ENCODE results near the gene FAF1.

The FAF1 gene

DNA sequence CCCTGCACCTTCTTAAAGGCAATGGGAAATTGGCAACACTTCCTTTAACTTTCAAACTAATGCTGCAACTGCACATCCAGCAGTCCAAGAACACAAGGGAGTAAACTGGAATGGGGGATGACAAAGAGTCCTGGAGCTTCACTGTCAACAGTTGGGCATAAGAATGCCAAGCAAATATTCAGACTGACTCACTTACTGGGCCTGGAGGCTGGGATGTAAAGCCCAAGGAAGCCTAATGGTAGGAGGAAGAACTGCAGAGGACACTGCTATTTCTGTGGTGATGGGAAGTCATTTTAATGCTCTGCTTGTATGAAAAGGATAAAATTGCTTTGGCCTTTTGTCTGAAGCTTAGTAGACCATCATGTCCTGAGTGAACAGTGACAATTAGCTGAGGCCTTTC is 521.1 kb downstream of the FAF1 start:
- TF ChIP-seq, protein P1, sequence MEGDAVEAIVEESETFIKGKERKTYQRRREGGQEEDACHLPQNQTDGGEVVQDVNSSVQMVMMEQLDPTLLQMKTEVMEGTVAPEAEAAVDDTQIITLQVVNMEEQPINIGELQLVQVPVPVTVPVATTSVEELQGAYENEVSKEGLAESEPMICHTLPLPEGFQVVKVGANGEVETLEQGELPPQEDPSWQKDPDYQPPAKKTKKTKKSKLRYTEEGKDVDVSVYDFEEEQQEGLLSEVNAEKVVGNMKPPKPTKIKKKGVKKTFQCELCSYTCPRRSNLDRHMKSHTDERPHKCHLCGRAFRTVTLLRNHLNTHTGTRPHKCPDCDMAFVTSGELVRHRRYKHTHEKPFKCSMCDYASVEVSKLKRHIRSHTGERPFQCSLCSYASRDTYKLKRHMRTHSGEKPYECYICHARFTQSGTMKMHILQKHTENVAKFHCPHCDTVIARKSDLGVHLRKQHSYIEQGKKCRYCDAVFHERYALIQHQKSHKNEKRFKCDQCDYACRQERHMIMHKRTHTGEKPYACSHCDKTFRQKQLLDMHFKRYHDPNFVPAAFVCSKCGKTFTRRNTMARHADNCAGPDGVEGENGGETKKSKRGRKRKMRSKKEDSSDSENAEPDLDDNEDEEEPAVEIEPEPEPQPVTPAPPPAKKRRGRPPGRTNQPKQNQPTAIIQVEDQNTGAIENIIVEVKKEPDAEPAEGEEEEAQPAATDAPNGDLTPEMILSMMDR (IDR thresholded peaks at IDR 0.05; ENCODE audit: control insufficient read depth, insufficient read depth, low read depth, low read length, missing control alignments): no peak
- DNase-seq (ENCODE audit: low read depth): no peak

GRCh38 chr1:50436489-50436888 is 523.6 kb downstream of the FAF1 start:
- TF ChIP-seq, protein P1 (IDR thresholded peaks at IDR 0.05; ENCODE audit: control insufficient read depth, insufficient read depth, low read depth, low read length, missing control alignments): no peak
- DNase-seq (ENCODE audit: low read depth): no peak
- no peak overlapping the region for H3K4me3 ChIP-seq (ENCODE audit: control insufficient read depth, low read depth, low read length)

More for the DNA sequence above, 521.1 kb downstream of the FAF1 start:
- no peak overlapping the region for H3K4me3 ChIP-seq (ENCODE audit: control insufficient read depth, low read depth, low read length)

DNA sequence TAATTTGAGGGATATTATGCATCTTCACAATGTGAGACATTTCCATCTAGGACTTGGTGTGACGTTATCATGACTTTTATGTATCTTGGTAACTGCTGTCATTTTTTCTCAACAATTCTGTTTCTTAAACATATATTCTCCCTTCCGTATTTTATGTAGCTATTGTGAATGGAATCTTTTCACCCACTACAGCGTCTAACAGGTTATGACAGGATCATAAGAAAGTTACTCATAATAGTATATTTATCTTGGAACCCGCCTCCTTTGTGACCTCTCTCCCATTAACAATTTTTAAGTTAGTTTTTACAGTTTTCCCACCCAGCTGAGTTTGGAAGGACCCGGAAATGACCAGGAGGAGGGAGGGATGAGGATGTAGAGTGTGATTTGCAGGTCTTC is 530.1 kb downstream of the FAF1 start:
- no peak for DNase-seq (ENCODE audit: low read depth)
- no peak overlapping the region for H3K4me3 ChIP-seq (ENCODE audit: control insufficient read depth, low read depth, low read length)
- TF ChIP-seq, protein P1 (IDR thresholded peaks at IDR 0.05; ENCODE audit: control insufficient read depth, insufficient read depth, low read depth, low read length, missing control alignments): no peak

DNA sequence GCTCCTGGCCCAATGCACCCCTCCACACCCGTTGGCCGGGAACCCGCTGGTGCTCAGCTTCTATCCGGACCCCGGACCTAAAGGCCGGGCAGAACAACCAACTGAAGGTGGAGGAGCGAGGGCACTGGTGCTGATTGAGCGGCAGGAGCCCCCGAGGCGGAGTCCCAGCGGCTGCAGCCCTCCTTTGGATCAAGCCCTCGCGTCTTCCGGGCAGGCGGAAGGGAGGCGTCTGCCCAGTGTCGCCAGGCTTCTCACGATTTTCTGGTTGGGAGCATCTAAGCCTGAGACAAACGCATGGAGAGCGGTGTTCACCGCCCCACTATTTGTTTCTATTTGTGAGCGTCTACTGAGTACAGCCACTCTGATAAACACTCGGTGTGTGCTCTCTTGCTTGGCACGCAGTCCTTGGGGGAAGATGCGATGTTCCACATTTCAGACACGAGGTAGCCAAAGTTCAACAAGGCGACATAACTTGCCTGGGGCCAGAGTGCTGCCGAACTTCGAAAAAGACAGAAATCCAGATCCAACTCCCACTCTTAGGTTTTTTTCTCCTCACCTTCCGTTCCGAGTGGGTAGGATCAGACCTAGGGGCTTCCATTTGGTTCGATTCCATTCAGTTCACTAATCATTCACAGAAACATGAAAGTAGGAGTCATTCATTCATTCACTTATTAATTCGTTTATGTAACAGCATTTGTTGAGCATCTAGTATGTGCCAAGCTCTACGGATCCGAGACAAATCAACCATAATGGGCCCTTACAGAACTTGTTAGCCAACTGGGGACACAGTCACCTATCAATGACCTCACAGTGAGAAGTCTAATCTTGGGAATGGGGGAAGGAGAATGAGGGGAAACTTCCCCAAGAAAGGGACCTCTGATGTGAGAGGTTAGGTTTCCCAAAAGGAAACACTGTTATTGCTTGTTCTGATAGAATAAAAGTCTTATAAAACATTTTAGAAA is 532.0 kb downstream of the FAF1 start:
- no peak for DNase-seq (ENCODE audit: low read depth)
- TF ChIP-seq, protein P1 (IDR thresholded peaks at IDR 0.05; ENCODE audit: control insufficient read depth, insufficient read depth, low read depth, low read length, missing control alignments): no peak
- H3K4me3 ChIP-seq (ENCODE audit: control insufficient read depth, low read depth, low read length): no peak overlapping the region

GRCh38 chr1:50427086-50427817 is 532.8 kb downstream of the FAF1 start:
- no peak for DNase-seq (ENCODE audit: low read depth)
- H3K4me3 ChIP-seq (ENCODE audit: control insufficient read depth, low read depth, low read length): no peak overlapping the region
- TF ChIP-seq, protein P1 (IDR thresholded peaks at IDR 0.05; ENCODE audit: control insufficient read depth, insufficient read depth, low read depth, low read length, missing control alignments): no peak

DNA sequence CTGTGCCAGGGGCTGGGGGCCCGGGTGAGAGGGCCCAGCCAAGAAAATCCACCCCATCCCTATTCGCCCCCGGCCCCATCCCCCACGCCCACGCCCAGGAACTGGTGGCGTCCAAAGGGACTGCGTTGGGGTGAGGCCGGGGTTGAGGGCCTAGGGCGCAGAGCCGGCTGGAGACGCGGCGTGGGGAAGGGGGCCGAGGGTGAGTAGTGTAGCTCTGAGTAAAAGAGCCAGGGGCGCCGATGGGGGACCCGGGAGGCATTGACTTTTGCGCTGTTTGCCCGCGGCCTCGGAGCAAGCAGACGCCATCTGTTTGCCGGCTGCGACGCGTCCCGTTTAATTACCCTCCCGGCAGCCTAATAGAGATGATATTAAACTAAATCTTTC is 533.4 kb downstream of the FAF1 start:
- no peak overlapping the region for H3K4me3 ChIP-seq (ENCODE audit: control insufficient read depth, low read depth, low read length)
- TF ChIP-seq, protein P1 (IDR thresholded peaks at IDR 0.05; ENCODE audit: control insufficient read depth, insufficient read depth, low read depth, low read length, missing control alignments): no peak
- no peak for DNase-seq (ENCODE audit: low read depth)

Data from AG09309 (cell line).